HG02938 (cell line): ENCODE results near the gene ATXN7L1.
"Not testable (repeated sequence)": the region's sequence is repeated elsewhere in the genome, so short reads cannot be mapped to it uniquely, and the experiment has no call there.

Experiments
- ATAC-seq: cut with Tn5 transposase; IDR thresholded peaks from one replicate; pipeline ENCODE4 v1.9.1; 2021; ENCODE audit warnings: mild to moderate bottlenecking, moderate library complexity; ENCODE audit not compliant: unreplicated experiment

ATXN7L1 gene

DNA sequence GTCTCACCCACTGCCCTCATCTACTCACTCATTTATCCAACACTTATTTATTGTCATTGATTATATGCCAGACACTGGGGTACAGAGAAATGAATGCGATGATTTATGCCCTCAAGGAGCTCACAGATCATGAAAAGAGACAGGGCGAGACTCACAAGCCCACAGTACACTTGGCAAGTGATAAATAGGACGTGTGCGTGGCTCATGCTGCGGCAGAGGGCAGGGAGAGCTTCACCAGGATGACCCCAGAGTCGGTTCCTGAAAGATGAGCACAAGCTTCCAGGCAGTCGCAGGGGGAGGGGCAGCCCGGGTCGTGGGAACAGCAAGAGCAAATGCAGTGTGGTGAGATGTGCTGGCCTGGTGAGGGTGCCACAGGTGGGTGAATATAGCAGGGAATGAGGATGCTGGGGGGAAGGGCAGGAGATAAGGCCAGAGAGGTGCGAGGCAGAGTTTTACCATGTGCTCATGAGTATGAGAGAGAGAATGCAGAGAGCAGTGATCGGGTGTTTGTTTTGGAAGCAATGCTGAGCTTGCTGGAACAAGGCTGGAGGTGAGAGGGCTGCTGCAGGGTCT is 70.9 kb downstream of the ATXN7L1 start:
- no peak for ATAC-seq

DNA sequence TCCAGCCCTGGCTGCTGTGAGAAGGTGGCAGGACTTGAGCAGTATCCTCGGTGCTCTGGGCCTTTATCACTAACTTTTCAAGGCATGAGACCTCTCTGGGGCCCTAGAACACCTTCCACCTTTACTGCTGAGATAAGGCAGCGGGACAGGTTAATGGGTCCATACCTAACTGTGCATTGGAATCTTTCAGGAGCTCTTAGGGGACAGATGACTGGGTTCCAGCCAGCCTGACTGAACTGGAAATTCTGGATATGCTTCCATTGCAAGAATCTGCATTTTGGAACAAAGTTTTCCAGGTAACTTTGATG is 73.0 kb downstream of the ATXN7L1 start:
- no peak for ATAC-seq

DNA sequence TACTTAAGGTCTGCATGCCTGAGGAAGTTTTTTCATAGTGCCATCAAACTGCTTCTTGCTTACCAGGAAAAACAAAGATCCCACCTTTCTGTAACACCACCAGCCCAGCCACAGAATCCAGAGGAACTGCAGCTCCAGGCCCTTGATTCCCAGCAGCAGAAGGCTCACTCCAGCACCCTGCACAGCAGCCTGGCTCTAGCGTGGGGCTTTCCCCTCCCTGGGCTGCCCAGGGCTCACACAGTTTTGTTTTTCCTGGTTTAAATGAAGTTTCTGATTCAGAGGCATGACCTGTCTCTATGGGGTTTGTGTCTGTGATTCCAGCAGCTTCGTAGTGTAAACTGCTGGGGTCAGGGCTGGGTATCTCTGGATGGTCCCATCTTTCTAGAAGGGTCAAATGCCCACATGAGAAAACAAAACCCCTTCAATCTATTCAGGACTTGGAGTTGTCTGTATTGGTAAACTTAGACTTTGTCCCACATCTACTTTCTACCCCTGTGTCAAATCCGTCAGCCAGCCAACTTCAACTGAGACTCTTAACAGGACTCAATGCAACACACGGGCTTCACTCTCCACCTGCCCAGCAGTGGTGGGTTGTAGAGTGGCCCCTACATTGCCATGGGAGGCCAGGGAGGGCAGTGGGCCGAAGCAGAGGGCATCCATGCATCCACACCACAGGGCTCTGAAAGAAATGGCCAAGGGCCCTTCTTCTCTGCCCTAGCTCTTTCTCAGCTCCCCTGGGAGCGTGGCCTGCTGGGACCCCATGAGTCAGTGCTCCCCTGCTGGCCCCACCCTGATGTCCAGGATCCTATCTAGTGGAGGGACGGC is 73.6 kb downstream of the ATXN7L1 start:
- no peak for ATAC-seq

DNA sequence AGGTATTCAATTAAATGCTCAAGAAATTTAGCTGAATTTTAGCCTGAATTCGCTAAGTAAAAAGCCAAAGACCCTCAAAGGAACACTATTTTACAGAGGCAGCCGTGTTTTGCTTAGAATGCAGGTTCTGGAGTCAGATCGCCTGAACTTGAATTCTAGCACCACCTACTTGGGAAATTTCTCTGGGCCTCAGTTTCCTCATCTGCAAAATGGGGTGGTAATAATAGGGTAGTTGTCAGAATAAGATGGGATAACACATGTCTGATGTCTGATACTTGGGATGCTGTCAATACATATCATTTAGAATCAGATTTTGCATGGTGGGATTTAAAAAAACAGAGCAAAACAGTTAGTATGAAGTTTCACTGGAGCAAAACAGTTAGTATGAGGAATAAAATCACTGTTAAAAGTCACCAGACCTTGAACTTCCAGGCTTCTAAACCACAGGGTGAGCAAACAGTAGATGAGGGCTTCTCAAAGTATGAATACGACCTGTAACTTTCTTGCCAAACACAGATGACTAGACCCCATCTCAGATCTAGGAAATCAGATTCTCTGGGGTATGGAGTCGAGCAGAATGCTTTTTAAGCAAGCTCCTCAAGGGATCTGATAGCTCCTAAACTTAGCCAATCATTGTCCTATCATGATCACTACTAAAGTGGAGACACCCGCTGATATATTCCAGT is 75.4 kb downstream of the ATXN7L1 start:
- ATAC-seq: no peak

DNA sequence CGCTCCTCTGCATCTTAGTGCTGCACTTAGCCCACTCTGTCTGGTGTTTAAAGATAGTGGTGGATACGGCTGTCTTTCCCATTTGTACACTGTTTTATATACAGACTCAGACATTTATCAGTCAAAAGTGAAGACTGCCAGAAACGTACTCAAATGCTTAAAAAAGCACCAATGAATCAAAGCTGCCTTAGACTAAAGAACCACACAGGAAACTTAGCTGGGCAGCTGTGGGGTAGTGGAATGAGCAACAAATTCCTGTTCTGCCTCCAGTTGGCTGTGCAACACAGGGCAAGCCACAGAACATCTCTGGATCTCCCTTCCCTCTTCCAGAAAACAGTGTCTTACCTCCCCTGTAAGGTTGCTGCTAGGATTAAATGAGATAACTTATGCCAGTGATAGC is 76.0 kb downstream of the ATXN7L1 start:
- no peak for ATAC-seq

DNA sequence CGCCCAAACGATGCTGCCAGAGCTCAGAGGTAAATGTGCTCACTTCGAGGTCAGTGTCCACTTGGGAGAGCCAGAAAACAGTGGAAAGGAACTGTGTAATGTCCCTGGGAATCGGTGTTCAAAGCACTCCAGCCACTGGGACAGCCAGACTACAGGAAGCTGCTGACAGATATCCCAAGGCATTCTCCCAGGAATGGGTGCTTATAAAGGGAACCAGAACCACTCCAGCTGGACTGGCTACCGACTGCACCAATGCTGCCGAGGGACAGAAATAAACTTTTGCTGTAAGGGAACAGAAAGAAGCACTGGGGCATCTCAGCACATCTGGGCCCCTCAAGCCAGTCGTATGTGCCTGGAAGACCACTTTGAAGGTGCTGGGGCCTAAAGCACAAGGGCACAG is 76.7 kb downstream of the ATXN7L1 start:
- no peak for ATAC-seq

DNA sequence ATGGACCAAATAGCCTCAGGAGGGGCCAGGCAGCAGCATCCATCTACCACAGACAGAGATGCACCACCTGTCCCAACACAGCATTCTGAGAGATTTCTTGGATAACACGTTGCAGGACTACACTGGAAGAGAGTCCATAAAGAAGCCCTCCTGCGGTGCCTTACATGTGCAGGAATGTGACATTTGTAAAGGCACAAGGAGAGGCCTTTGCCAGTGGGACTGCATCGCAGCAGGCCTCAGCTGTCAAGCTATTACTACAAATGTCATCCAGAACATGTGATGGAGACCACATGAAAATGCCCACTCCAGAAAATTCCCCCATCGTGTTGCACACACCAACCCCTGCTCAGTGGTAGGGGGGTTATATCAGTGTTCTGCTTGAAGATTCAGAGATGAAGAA is 77.4 kb downstream of the ATXN7L1 start:
- ATAC-seq: no peak

DNA sequence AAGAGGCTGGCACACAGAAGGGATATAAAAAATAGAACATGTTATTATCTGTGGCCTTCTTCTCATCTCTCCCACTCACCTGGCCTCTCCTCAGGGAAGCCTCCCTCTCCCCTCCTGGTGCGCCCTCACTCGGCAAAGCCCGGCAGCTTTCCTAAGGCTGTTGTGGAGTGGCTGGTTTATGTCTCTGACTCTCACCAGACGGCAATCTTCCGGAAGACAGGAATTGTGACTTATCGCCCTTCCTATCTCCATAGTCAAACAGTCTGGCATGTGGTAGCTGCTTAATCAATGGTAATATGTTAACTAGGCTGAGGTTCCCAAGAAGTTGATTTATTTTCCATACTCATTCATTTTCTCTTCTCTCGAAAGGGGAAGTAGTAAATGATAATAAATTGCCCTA is 78.7 kb downstream of the ATXN7L1 start:
- ATAC-seq: no peak

DNA sequence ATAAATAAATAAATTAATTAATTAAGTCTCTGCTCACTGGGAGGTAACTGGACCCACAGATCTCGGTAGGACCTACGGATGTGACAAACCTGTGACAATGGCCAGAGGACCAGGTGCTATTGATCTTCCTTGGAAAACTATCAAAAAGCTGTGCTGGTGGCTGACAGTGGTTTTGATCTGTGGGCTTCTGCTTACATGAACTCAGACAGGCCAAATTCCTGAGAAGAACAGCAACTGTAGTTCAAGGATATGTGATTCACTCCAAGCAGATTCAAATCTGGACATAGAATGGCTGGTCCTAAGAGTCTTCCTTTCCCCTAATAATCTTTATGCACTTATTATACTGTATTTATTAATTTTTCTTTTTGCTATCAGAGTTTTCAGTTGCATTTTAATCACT is 80.0 kb downstream of the ATXN7L1 start:
- ATAC-seq: no peak

DNA sequence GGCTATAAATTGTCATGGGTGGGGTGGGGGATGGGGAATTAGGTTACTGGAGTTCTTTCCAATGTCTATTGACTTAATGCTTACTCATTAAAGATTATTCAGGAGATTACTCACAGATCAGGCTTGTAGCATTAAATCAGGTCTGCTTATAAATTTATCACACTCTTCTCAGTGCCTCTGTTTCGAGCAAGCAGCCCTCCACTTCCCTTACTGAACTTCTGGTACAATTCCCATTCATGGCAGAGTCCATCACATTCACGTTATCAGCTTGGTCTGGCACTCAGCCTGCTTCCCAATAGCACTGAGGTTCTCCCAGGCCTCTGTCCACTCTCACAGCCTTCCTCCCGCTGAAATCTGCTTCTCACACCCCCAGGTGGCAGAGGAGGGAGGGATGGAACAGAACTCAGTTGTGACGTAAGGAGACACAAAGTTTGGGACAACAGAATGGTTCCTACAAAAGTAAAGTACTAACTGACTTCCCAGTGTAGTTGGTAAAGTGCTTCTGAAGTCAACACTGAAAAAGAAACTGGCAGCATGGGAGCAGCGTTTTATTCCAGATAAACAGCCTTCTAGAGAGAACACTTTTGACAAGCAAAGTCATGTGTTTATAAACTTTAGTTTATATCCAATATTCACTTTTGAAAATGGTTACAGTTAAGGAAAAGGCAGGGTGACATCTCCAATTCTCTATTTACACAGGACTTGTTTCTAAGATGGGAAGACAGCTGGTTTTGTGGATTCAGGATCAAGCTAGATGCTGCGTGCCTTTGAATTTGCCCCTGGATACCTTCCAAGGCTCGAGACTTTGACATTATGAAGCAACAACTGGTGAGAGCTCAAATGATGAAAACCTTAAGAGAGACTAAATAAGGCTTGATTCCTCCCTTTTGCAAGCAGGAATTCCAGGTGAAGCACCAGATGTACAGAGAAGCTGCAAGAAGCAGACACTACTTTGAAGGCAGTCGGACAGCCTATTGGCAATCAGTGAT is 81.4 kb downstream of the ATXN7L1 start:
- no peak for ATAC-seq

DNA sequence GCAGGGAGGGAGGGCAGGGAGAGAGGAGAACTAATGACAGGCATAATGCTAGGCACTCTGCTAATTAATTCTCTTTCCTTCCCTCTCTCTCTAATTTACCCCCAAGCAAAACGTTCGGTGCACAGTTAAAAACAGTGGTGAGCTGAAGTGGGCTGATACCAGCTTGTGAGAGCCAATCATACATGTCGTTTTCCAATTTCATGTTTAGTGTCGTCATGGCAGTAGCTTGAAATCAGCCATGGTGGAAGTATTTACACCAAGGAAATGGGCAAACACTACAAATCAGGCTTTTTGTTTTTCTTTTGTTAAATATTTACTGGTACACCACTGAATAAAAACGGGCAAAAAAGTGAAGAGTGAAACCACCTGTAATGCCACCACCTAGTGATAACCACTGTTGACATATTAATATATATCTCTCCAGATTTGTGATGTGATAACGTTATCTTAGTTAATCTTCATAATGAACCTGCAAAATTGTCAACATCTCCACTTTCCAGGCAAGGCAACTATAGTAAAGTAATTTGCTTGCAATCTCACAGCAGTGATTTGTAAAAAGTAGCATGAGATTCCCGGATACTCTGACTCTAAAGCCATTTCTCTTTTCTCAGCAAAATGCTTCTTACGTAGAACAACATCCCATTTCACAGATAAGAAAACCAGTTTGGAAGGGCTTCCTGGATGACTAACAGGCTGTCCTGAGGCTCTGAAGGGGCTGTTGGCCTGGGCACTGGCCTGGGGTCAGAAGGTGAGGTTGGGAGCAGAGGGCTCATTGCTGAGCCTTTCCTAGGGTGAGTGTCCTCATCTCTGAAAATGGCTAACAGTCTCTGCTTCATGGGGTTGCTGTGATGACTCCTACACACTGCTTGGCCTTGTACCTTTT is 83.7 kb downstream of the ATXN7L1 start:
- no peak for ATAC-seq

DNA sequence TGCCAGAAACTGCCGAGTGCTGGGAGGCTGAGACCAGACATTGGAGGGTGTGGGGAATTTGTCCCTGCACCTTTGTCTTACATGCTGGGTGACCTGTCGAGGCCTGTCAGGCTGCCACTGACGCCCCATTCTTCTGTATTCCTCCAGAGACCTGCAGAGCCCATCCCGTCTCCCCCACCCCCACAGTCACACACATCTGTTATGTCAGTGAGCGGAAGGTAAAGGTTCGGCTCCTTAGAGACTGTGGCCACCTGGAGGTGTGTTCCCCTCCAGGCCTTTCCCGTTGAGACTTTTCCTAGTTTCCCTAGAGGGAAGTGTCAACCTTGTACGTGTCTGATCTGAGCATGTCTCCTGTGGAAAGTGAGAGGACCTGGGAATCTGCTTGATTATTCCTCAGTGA is 84.5 kb downstream of the ATXN7L1 start:
- no peak for ATAC-seq

DNA sequence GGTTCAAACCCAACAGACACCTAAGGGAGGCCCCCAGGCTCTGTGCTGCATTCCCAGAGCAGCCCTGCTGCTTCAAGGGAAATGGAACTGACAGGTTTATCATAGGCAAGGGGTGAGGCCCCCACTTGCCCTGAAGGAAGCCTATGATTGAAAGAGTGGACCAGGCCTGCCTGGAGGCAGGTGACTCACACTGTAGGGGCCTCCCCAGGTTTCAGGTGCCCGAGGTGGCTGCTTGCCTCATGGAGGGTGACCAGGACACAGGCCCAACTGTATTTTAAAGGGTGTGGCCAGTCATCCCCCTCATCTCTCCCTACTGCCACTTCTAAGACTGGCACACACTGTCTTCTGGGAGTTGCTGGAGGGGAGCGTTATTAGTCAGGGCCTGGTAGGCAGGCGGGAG is 85.4 kb downstream of the ATXN7L1 start:
- ATAC-seq: no peak

DNA sequence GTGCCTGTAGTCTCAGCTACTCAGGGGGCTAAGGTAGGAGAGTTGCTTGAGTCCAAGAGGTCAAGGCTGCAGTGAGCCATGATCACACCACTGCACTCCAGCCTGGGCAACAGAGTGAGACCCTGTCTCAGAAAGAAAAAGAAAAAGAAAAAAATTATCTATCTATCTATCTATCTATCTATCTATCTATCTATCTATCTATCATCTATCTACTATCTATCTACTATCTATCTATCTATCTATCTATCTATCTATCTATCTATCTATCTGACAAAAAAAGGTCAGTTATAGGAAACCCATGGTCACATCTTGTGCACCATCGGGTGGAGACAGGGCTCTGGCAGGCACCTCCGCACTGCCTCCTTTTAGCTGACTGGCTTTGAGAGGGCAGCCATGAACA is 85.9 kb downstream of the ATXN7L1 start:
- not testable (repeated sequence) for ATAC-seq

DNA sequence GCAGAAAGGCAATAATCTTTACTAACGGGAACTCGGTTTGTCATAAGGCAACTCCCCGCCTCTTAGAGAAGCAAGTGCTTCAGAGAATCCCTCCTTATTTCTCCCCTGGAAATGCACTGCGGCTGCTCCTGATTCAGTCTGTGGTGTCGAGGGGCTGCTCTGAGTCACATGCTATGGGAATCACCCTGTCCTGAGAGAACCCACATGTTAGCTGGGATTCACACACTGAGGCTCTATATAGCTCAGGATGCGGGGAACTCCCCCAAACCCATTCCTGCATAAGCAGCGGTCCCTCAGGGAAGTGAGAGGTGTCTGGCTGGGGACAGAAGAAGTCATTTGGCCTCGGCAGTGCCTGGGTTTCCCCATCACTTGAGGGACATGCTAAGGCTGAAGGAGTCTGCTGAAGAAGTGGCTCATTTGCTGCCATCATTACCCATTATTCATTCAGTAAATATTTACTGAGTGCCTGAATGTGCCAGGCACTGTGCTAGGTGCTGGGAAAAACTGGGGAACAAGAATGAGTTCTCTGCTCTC is 87.5 kb downstream of the ATXN7L1 start:
- no peak for ATAC-seq

DNA sequence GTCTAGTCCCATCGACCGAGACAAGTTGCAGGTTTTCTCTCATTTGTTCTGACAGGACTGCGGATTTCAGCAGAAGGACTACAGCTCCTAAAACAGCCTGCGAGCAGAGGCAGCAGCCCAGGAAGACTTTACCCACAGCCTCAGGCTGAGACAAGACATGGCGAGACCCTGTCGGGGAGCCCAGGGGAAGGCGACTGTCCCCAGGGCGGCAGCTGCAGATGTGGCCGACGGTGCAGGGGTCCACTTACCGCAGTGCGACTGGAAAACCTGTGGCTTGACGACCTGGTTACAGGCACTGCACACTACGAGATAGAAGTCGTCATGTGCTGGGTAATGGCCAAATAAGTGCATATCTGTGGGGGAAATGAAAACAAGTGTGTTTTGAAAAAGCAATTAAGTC is 88.0 kb downstream of the ATXN7L1 start:
- no peak for ATAC-seq

DNA sequence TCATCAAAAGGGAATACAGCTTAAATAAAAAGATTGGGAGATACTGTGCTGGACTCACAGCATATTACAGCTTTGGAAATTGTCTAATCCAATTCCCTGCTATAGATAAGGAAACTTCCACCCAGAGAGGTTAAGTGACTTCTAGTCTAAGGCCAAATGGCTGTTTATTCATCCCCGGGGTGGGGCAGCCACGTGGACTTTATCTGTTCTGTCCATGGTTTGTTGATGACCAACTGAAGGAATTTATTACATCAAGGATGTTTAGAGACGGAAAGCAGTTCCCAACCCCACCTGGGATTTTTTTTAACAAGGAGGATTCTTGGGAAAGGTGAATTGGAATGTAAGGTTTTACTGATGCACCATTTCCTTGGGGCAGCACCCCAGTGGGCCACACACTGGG is 88.6 kb downstream of the ATXN7L1 start:
- ATAC-seq: no peak

DNA sequence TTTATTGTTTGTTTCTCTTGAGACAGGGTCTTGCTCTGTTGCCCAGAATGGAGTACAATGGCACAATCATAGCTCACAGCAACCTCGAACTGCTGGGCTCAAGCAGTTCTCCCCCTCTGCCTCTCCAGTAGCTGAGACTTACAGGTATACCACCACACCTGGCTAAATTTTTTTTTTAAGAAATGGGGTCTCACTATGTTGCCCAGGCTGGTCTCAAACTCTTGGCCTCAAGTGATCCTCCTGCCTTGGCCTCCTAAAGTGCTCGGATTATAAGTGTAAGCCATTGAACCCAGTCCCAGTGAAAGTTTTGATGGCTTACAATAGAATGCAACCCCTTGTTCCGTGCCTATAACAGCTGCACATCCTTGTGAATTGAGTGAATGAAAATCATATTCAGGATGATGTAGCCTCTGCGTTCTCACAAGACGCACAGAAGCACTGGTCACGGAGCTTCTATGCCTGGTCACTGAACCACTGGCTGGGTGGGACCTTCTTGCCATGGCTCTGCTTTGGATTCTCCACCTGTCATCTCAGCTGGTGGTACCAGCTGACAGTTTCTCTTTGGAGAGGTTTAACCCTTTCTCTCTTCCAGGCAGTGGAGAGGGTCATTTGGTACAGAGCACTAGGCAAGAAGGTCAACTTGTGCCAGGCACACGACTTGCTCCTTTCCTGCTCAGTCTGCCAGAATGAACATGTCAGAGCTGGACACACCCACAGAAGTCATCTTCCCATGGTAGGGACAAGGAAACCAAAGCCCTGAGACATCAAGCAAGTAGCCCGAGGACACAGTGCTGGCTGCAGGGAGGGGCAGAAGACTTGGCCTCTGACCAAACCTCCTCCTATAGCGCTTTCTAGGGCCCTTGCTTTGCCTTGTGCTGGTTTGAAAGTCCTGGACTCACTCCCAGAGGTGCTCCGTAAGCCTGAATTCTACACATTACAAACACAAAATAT is 89.6 kb downstream of the ATXN7L1 start:
- no peak for ATAC-seq
